GM20431 (cell line): ENCODE data around the gene UTS2R.

Source experiments
- in situ Hi-C: fragments of 300-500 bp; cut with MseI, MboI; formaldehyde crosslinking; loops from one replicate; pipeline ENCODE4 v1.15.0; 2020; ENCODE audit warnings: low sequenced_read_pairs; ENCODE audit not compliant: unreplicated experiment

UTS2R gene

GRCh38 chr17:82385559-82386254 lies 14.1 kb downstream of the UTS2R start:
- in situ Hi-C loops = no loop called here

- in situ Hi-C loops = no loop called here
Observed at GRCh38 chr17:82386255-82386831, 14.8 kb downstream of the UTS2R start.

- in situ Hi-C loops = no loop called here
Observed at GRCh38 chr17:82386881-82387704, 15.5 kb downstream of the UTS2R start.

DNA sequence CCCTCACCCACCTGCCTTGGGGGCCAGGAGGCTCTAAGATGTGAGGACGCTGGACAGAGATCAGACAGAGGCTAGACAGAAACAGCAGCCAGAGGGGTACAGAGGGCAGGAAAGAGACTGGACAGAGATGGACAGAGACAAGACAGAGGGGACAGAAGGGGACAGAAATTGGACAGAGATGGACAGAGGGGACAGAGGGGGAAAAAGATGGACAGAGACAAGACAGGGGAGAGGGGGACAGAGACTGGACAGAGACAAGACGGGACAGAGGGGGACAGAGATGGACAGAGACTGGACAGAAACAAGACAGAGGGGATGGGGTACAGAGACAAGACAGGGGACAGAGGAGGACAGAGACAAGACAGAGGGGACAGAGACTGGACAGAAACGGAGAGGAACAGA lies 16.1 kb downstream of the UTS2R start:
- in situ Hi-C loops = no loop called here

GRCh38 chr17:82388223-82388921 lies 16.8 kb downstream of the UTS2R start:
- in situ Hi-C loops = no loop called here

GRCh38 chr17:82388922-82389283 lies 17.3 kb downstream of the UTS2R start:
- in situ Hi-C loops = no loop called here

DNA sequence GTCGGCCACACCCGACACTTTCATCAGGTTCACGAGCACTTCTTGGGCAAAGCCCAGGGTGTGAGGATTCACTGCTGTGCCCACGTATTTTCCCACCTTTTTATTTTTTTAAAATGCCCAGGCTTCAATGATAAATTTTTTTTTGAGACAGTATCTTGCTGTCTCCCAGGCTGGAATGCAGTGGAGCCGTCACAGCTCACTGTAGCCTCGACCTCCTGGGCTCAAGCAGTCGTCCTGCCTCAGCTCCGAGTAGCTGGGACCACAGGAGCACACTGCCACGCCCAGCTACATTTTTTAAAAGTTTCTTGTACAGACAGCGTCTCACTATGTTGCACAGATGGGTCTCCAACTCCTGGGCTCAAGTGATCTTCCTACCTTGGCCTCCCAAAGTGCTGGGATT lies 17.8 kb downstream of the UTS2R start:
- in situ Hi-C loops = no loop called here

- in situ Hi-C loops = no loop called here
Observed at GRCh38 chr17:82390015-82390859, 18.7 kb downstream of the UTS2R start.

- in situ Hi-C loops = no loop called here
Observed at GRCh38 chr17:82390860-82391435, 19.4 kb downstream of the UTS2R start.

GRCh38 chr17:82391496-82392066 lies 20.0 kb downstream of the UTS2R start:
- in situ Hi-C loops = no loop called here

- in situ Hi-C loops = no loop called here
Observed at GRCh38 chr17:82392209-82392920, 20.8 kb downstream of the UTS2R start.

DNA sequence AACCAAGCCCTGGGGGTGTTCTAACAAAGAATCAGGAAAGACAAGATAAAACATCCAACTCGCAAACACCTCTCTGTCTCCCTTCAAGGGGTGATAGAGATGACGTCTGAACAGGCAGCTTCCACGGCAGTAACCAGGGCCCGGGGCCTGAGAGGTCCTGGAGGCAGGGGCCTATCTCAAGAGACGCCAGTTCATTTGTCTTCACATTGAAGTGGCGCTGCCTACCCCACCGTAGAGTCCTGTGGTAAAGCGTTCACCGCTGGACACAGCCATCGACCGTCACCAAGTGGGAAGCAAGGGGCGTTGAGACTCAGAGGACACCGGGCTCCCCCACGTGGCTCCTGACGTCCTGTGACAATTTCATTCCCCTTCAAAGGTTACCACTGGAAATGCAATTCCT lies 21.4 kb downstream of the UTS2R start:
- in situ Hi-C loops = no loop called here

DNA sequence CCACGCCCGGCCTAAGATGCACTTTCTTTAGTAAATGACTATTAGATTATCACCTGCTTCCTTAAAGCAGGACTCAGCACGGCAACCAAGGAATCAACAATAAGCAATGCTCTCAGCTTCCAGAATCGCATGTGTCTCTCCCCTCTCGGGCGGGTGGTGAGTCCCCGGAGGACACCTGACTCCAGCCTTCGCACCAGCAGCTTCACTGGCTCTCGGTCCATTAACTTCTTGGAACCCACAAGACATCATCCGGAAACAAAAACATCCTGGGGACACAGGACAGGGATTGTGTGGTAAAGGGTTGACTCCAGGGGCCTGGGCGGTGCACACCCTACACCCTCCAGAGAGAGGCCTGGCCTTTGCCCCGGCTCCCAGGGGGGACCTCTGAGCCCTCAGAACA lies 22.7 kb downstream of the UTS2R start:
- in situ Hi-C loops = no loop called here

DNA sequence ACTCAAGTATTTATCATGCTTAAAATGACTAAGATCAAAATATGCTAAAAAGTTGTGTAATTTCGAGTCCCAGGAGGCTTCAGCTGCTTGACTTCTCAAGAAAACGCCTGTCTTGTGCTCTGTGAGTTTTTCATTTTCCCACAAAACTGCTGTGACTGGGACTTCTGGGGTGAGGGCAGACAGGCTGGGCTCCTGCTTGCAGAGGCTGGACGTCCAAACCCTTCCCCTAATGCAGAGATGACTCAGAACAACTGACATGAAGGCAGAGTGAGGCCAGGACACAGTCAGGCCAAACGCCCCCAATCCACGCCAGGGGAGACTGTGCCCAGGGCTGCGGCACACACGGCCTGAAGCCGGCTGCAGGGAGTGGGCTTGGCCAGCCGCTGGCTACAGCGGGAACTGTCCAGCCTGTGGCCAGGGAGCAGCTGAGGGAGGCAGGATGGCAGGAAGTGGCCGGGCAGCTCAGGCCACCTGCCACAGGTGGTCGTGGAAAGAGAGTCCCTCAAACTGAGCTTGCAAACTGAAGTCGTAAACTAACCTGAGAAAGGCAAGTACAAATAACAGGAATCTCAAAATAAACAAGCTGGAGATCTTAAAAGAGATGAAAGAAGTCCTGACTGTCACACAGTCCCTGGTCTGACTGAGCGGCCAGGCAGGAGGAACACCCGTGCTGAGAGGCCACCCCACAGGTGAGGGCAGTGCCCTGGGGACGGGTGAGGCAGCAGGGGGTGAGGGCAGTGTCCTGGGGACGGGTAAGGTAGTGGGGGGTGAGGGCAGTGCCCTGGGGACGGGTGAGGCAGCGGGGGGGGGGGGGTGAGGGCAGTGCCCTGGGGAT lies 25.3 kb downstream of the UTS2R start:
- in situ Hi-C loops = no loop called here

DNA sequence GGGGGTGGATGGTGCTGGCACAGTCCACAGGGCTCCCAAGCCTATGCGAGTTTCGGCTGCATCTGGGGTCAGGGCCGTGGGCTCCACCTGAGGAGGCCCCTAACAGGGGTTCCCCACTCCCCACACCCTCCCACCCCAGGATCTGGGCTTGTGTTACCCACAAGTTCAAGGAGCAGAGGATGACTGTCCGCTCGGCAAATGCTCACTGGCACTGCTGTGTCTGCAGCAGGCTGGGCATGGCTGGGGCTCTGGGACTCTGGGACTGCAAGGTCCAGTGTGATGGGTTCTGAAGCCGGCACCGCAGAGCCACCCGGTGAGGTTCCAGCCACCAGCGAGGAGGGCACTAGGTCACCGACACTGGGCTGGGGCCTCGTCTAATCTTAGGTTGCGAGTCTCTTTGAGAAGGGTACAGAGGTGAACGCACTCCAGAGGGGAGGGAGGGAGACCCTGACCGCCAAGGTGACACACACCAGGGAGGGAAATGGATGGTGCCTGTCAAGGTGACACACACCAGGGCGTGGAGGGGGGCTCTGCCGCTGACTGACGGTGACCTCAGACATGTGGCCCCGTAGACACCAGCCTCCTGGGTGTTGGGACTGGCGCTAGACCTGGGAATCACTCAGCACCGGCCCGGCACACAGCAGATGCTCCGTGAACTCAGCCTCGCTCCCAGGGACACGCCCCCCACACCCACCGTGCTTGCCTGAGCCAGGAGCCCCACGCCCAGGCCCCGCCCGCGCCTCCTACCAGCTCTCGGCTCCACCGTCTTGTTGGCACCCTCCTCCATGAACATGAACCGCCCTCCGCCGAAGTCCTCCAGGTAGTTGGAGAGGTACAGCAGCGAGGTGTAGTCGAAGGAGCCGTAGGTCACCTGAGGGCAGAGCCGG lies 26.1 kb downstream of the UTS2R start:
- in situ Hi-C loops = no loop called here

GRCh38 chr17:82399041-82399441 lies 27.5 kb downstream of the UTS2R start:
- in situ Hi-C loops = no loop called here
